CD8-positive, alpha-beta memory T cell (primary cell): Measurements from ENCODE around the gene SH2B3. TPM values are rescaled to one million over a fixed set of nuclear protein-coding genes. Genes with fewer than 3 reads are reported as not detected.
A peak's percentile ranks its signal among the peaks of the same experiment; 100 is the strongest.

ENCODE experiments used
- CTCF ChIA-PET: fragments of 350-600 bp; sonication (Branson Sonifier 250); formaldehyde crosslinking; loops from one replicate; lab custom pipeline; 2021; ENCODE audit warnings: antibody characterized with exemption; lab: Charles Lee
- POLR2A ChIA-PET: fragments of 350-600 bp; sonication (Branson Sonifier 250); formaldehyde crosslinking; loops from one replicate; lab custom pipeline; 2021; ENCODE audit warnings: antibody characterized with exemption; lab: Charles Lee
- DNase-seq, 5 donors: peaks; one replicate each; pipeline versions ENCODE4 v3.0.0 to v3.0.0-alpha.2; 2020 to 2022; ENCODE audit warnings: mixed read lengths in 1 of 5
- H3K27ac ChIP-seq: one replicate; pipeline ENCODE4 v1.7.0; 2013; ENCODE audit warnings: low read depth, mild to moderate bottlenecking, low read length, moderate library complexity
- H3K27me3 ChIP-seq: 2 replicates; pipeline ENCODE4 v1.7.0; 2013; ENCODE audit warnings: low read length, mild to moderate bottlenecking; ENCODE audit not compliant: insufficient read depth, poor library complexity, severe bottlenecking
- H3K36me3 ChIP-seq: 2 replicates; pipeline ENCODE4 v1.7.0; 2013; ENCODE audit warnings: mild to moderate bottlenecking, low read length, moderate library complexity; ENCODE audit not compliant: insufficient read depth
- H3K4me1 ChIP-seq: 2 replicates; pipeline ENCODE4 v1.7.0; 2013; ENCODE audit warnings: mild to moderate bottlenecking, low read length, moderate library complexity; ENCODE audit not compliant: insufficient read depth
- H3K4me3 ChIP-seq: 2 replicates; pipeline ENCODE4 v1.7.0; 2013; ENCODE audit warnings: mild to moderate bottlenecking, low read length
- H3K9me3 ChIP-seq: 2 replicates; pipeline ENCODE4 v1.7.0; 2013; ENCODE audit warnings: mild to moderate bottlenecking, low read length
- H3K27ac Mint-ChIP-seq, 8 donors: one replicate each; pipeline ENCODE4 v1.8.0; 2020 to 2021; ENCODE audit warnings: mixed read lengths in 8 of 8, mild to moderate bottlenecking in 6 of 8, inconsistent platforms in 3 of 8, moderate library complexity in 3 of 8
- H3K27me3 Mint-ChIP-seq, 2 donors: one replicate each; pipeline ENCODE4 v1.8.0; 2020 to 2021; ENCODE audit warnings: mixed read lengths in 2 of 2, mild to moderate bottlenecking in 1 of 2, moderate library complexity in 1 of 2
- H3K36me3 Mint-ChIP-seq, 3 donors: one replicate each; pipeline ENCODE4 v1.8.0; 2020 to 2021; ENCODE audit warnings: mixed read lengths in 3 of 3, inconsistent platforms in 1 of 3, mild to moderate bottlenecking in 1 of 3
- H3K4me1 Mint-ChIP-seq, 3 donors: one replicate each; pipeline ENCODE4 v1.8.0; 2020 to 2021; ENCODE audit warnings: mixed read lengths in 3 of 3, inconsistent platforms in 1 of 3, mild to moderate bottlenecking in 1 of 3
- H3K4me3 Mint-ChIP-seq, 7 donors: one replicate each; pipeline ENCODE4 v1.8.0; 2020 to 2021; ENCODE audit warnings: mixed read lengths in 7 of 7, mild to moderate bottlenecking in 6 of 7, moderate library complexity in 4 of 7, inconsistent platforms in 2 of 7
- H3K9me3 Mint-ChIP-seq, 5 donors: one replicate each; pipeline ENCODE4 v1.8.0; 2020 to 2022; ENCODE audit warnings: mixed read lengths in 5 of 5, mild to moderate bottlenecking in 3 of 5, moderate library complexity in 2 of 5, inconsistent platforms in 1 of 5
- polyA plus RNA-seq: library from polyadenylated mRNA; unstranded; fragments of 300-500 nt; fragmentation: Illumina TruSeq; gene quantifications from one replicate; pipeline ENCODE4 v1.2.3, GENCODE V29; 2021
- total RNA-seq, 2 experiments: library from RNA; stranded (reverse); gene quantifications; one replicate each; pipeline ENCODE4 v1.2.3, GENCODE V29; 2021

Gene SH2B3
- total and polyA plus RNA-seq, 3 experiments from 2014 or later: 11.1 to 48.9 (median 46.8) TPM

GRCh38 chr12:111419784-111420183, 14.1 kb downstream of the SH2B3 start:
- Mint-ChIP-seq H3K4me3 (no peak overlapping the region), H3K9me3 (no peaks in the 10 kb centered on the region), H3K36me3 (peaks cover 0 to 52% (median 13%) of the 10 kb centered on the region in 3 donors), H3K27ac (peak overlapping the region in 4 of 8 donors; percentile 23 to 79 (median 50)), H3K4me1 (peaks cover 29 to 48% (median 31%) of the 10 kb centered on the region in 3 donors), H3K27me3 (no peaks in the 10 kb centered on the region)
- no peak overlapping the region for H3K4me3 ChIP-seq
- no peaks in the 10 kb centered on the region for H3K27me3 ChIP-seq
- H3K36me3 ChIP-seq: peaks cover 12% of the 10 kb centered on the region
- DNase-seq: no peak
- ChIA-PET CTCF (interaction anchor here (0.8 to 3.6 kb wide), 5 partner anchors 12 to 32 kb away, joined by 3 to 17 read pairs (median 9); no protein-coding TSS in a partner anchor), POLR2A (no interaction called here)
- H3K27ac ChIP-seq: no peak overlapping the region
- no peaks in the 10 kb centered on the region for H3K9me3 ChIP-seq
- peaks cover 14% of the 10 kb centered on the region for H3K4me1 ChIP-seq

GRCh38 chr12:111420494-111420893, 14.8 kb downstream of the SH2B3 start:
- Mint-ChIP-seq H3K27me3 (no peaks in the 10 kb centered on the region), H3K9me3 (no peaks in the 10 kb centered on the region), H3K4me3 (peak overlapping the region in 2 of 7 donors; percentile 33 to 34), H3K27ac (peak overlapping the region in 6 of 8 donors; percentile 37 to 84 (median 66)), H3K4me1 (peaks cover 30 to 49% (median 34%) of the 10 kb centered on the region in 3 donors), H3K36me3 (peaks cover 0 to 48% (median 8%) of the 10 kb centered on the region in 3 donors)
- no peak overlapping the region for H3K27ac ChIP-seq
- ChIA-PET POLR2A (interaction anchor here (0.6 kb wide), 2 partner anchors 14 to 760 kb away, joined by 3 to 5 read pairs; no protein-coding TSS in a partner anchor), CTCF (interaction anchor here (1.5 to 3.6 kb wide), 5 partner anchors 9 to 31 kb away, joined by 4 to 17 read pairs (median 9); no protein-coding TSS in a partner anchor)
- peaks cover 16% of the 10 kb centered on the region for H3K4me1 ChIP-seq
- no peaks in the 10 kb centered on the region for H3K27me3 ChIP-seq
- peaks cover 12% of the 10 kb centered on the region for H3K36me3 ChIP-seq
- no peak for DNase-seq
- no peak overlapping the region for H3K4me3 ChIP-seq
- no peaks in the 10 kb centered on the region for H3K9me3 ChIP-seq

DNA sequence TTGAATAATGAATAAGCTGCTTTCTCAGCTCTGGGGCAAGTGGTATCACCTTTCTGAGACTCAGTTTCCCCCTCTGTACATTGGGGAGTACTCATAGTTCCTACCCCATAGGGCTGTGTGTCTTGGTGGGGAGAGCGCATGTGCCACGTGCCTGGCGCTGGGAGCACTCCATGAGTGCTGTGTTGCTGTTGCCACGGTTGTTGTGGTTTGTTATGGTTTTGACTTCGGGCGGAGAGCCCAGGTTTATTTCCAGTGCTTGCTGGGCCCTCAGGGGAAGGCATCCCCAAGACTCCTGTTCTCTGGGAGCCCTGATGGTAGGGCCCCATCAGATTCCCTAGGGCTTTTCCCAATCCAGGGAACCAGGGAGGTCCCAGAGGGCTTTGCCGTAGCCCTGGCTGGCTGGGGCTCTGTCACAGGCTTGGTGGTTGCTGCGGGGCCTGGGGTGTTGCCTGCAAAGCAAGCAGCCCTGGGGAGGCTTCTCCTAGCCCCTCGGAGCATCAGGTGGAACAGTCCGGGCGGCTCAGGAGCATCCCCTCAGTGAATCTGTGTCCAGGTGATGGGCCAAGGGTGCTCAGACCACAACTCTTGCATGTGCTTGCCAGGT, 18.6 kb downstream of the SH2B3 start:
- Histone ChIP-seq H3K4me1 (peaks cover 54% of the 10 kb centered on the region), H3K4me3 (no peak overlapping the region), H3K27me3 (no peaks in the 10 kb centered on the region), H3K36me3 (peaks cover 12% of the 10 kb centered on the region), H3K9me3 (no peaks in the 10 kb centered on the region), H3K27ac (no peak overlapping the region)
- Mint-ChIP-seq H3K4me1 (peaks cover 50 to 69% (median 57%) of the 10 kb centered on the region in 3 donors), H3K36me3 (peaks cover 0 to 29% (median 8%) of the 10 kb centered on the region in 3 donors), H3K4me3 (peak overlapping the region in 2 of 7 donors; percentile 6 to 64), H3K9me3 (no peaks in the 10 kb centered on the region), H3K27me3 (no peaks in the 10 kb centered on the region), H3K27ac (peak overlapping the region; percentile 77 to 100 (median 97))
- POLR2A ChIA-PET: interaction anchor here (1.0 kb wide), 1 partner anchor 14 kb away, joined by 3 read pairs; no protein-coding TSS in a partner anchor
- no peak for DNase-seq
- CTCF ChIA-PET: interaction anchor here (1.2 to 7.4 kb wide), 6 partner anchors 11 to 27 kb away, joined by 3 to 69 read pairs (median 11); no protein-coding TSS in a partner anchor

DNA sequence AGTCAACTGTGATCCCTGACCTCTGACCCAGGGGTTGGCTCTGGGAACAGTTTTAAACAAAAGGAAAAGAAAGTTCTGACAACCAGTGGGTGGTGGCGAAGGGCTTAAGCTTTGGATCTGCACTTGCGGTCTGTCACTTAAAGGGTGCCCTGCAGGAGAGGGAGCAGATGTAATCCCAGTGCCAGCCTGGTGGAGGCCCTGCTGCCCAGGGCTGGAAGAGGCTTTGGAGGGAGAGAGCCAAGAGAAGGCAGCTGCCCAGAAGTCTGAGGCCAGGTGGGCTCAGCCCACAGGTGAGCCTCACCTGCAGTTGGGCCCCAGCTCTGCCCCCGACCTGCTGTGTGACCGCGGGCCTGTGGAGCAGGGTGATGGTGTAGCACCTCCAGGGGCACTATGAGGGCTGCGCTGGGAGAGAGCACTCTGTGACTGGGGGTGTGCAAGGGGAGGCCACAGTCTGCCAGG, 19.1 kb downstream of the SH2B3 start:
- no peak overlapping the region for H3K27ac ChIP-seq
- no peak overlapping the region for H3K4me3 ChIP-seq
- H3K4me1 Mint-ChIP-seq: peaks cover 55 to 72% (median 62%) of the 10 kb centered on the region in 3 donors
- no peaks in the 10 kb centered on the region for H3K27me3 Mint-ChIP-seq
- no peak for DNase-seq
- peaks cover 59% of the 10 kb centered on the region for H3K4me1 ChIP-seq
- peak overlapping the region; percentile 93 to 100 (median 98) for H3K27ac Mint-ChIP-seq
- H3K4me3 Mint-ChIP-seq: peak overlapping the region in 3 of 7 donors; percentile 45 to 69 (median 64)
- H3K27me3 ChIP-seq: no peaks in the 10 kb centered on the region
- no peaks in the 10 kb centered on the region for H3K9me3 ChIP-seq
- POLR2A ChIA-PET: interaction anchor here (0.9 kb wide), 2 partner anchors 10 to 13 kb away, joined by 4 to 5 read pairs; no protein-coding TSS in a partner anchor
- peaks cover 7% of the 10 kb centered on the region for H3K36me3 ChIP-seq
- H3K9me3 Mint-ChIP-seq: no peaks in the 10 kb centered on the region
- peaks cover 0 to 24% (median 6%) of the 10 kb centered on the region in 3 donors for H3K36me3 Mint-ChIP-seq
- CTCF ChIA-PET: interaction anchor here (1.0 to 7.4 kb wide), 8 partner anchors 10 to 28 kb away, joined by 3 to 69 read pairs (median 11); no protein-coding TSS in a partner anchor

DNA sequence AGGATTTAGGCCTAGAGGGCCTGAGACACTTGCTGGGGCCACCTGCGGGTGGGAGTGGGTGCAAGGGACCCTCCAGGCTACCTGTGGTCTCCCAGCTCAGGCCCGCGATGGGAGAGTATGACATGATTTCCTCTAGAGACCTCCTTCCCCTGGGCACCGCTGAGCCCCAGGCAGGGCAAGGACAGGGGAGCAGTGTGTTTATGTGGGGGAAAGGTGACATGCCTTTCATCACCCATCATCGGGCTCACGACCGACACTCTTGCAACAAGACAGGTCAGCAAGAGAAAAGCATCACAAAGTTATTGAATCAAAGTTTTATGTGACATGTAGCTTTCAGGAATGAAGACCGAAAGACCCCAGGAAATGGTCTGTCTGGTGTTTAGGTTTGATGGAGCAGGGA, 19.9 kb downstream of the SH2B3 start:
- Mint-ChIP-seq H3K27me3 (no peaks in the 10 kb centered on the region), H3K4me1 (peaks cover 63 to 76% (median 66%) of the 10 kb centered on the region in 3 donors), H3K27ac (peak overlapping the region; percentile 93 to 100 (median 98)), H3K36me3 (peaks cover 0 to 17% (median 2%) of the 10 kb centered on the region in 3 donors), H3K9me3 (no peaks in the 10 kb centered on the region), H3K4me3 (peak overlapping the region; percentile 42 to 90 (median 69))
- H3K36me3 ChIP-seq: no peaks in the 10 kb centered on the region
- POLR2A ChIA-PET: interaction anchor here (0.9 to 2.1 kb wide), 3 partner anchors 9 to 14 kb away, joined by 4 to 9 read pairs (median 5); no protein-coding TSS in a partner anchor
- H3K4me3 ChIP-seq: no peak overlapping the region
- H3K4me1 ChIP-seq: peaks cover 67% of the 10 kb centered on the region
- no peaks in the 10 kb centered on the region for H3K9me3 ChIP-seq
- DNase-seq: no peak
- CTCF ChIA-PET: interaction anchor here (1.0 to 7.4 kb wide), 8 partner anchors 9 to 29 kb away, joined by 3 to 69 read pairs (median 11); no protein-coding TSS in a partner anchor
- no peaks in the 10 kb centered on the region for H3K27me3 ChIP-seq
- no peak overlapping the region for H3K27ac ChIP-seq

DNA sequence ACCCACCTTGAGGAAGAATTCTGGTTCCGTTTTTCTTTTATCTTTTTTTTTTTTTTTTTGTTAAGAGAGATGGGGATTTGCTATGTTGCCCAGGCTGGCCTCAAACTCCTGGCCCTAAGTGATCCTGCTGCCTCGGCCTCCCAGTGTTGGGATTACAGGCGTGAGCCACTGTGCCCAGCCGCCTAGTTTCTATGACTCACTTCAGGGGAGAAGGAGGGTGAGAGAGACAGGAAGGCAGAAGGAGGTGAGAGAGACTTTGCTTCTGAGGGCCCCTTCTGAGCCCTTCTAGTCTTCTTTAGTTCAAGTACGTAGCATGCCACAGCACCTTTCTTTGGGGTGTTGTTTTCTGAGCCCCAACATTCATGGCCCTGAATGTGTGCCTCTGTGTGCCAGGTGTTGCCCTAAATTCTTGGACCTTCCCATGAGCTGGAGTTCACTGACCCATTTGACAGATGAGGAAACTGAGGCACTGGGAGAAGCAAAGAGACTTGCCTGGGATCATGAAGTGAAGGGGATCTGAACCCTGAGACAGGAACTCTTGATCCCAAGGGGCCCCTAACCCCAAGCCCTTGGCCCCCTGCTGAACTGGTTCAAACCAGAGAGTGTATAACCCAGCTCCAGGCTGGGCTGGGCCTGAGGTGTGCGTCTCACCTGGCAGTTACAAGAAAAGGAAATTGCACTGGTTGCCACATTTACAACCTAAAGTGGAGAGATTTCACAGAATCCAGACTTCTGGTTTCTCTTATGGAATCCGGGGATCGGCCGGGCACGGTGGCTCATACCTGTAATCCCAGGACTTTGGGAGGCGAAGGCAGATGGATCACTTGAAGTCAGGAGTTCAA, 20.8 kb downstream of the SH2B3 start:
- Mint-ChIP-seq H3K27me3 (no peaks in the 10 kb centered on the region), H3K27ac (peak overlapping the region; percentile 93 to 100 (median 98)), H3K4me3 (peak overlapping the region; percentile 45 to 90 (median 69)), H3K36me3 (peaks cover 0 to 10% (median 2%) of the 10 kb centered on the region in 3 donors), H3K4me1 (peaks cover 69 to 81% (median 70%) of the 10 kb centered on the region in 3 donors), H3K9me3 (no peaks in the 10 kb centered on the region)
- Histone ChIP-seq H3K27me3 (no peaks in the 10 kb centered on the region), H3K4me1 (peaks cover 76% of the 10 kb centered on the region), H3K4me3 (no peak overlapping the region), H3K36me3 (no peaks in the 10 kb centered on the region), H3K9me3 (no peaks in the 10 kb centered on the region), H3K27ac (peak overlapping the region; percentile 25)
- peak in 2 of 5 donors; percentile 20 to 55 for DNase-seq
- ChIA-PET POLR2A (interaction anchor here (0.7 to 2.1 kb wide), 2 partner anchors 8 to 18 kb away, joined by 3 to 9 read pairs; no protein-coding TSS in a partner anchor), CTCF (interaction anchor here (1.0 to 7.4 kb wide), 7 partner anchors 8 to 30 kb away, joined by 6 to 69 read pairs (median 14); no protein-coding TSS in a partner anchor)

- DNase-seq: no peak
- Histone ChIP-seq H3K27me3 (no peaks in the 10 kb centered on the region), H3K4me1 (peaks cover 86% of the 10 kb centered on the region), H3K27ac (no peak overlapping the region), H3K4me3 (no peak overlapping the region), H3K9me3 (no peaks in the 10 kb centered on the region), H3K36me3 (no peaks in the 10 kb centered on the region)
- Mint-ChIP-seq H3K9me3 (no peaks in the 10 kb centered on the region), H3K4me3 (peak overlapping the region in 4 of 7 donors; percentile 15 to 77 (median 68)), H3K36me3 (peaks cover 0 to 3% (median 2%) of the 10 kb centered on the region in 3 donors), H3K27me3 (no peaks in the 10 kb centered on the region), H3K27ac (peak overlapping the region; percentile 81 to 100 (median 98)), H3K4me1 (peaks cover 76 to 88% (median 77%) of the 10 kb centered on the region in 3 donors)
- CTCF ChIA-PET: interaction anchor here (3.1 to 7.4 kb wide), 5 partner anchors 15 to 31 kb away, joined by 10 to 69 read pairs (median 31); no protein-coding TSS in a partner anchor
- POLR2A ChIA-PET: interaction anchor here (0.7 to 2.1 kb wide), 3 partner anchors 7 to 17 kb away, joined by 3 to 9 read pairs (median 6); no protein-coding TSS in a partner anchor
Observed at GRCh38 chr12:111427417-111428074, 21.8 kb downstream of the SH2B3 start.
